ENCODE data around the gene FGD6.

FGD6 gene

DNA sequence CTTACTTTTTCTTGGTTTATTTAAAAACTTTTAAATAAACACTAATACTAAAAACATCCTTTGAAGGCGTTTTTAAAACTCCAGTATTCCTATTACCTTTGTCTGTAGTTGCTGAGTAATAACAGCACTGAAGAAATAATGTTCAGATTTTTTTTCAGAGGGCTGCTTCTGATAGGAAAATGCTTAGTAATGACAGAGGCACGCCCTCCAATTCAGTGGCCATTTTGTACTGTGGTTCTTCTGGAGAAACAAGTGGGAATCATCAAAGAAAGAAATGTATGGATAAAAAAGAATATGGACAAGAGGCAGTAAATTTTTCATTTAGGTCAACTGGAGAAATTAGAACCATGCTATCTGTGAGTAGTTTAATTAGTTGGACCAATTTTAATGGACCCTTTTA is 13.9 kb upstream of the FGD6 start:
- no peak for DNase-seq

DNA sequence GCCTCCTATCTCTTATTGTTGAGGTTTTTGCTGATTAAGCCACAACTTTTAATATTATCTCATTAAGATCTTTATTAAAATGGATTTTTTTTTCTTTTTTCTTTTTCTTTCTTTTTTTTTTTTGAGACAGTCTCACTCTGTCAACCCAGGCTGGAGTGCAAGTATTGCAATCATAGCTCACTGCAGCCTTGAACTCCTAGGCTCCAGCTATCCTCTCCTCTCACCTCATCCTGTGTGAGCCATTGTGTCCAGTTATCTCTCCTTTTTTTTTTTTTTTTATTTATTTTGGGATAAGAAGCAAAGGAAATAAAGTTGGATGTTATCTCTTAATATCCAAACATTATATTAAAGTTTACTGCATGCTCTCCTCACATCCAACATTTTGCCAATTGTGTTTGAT is 13.0 kb upstream of the FGD6 start:
- DNase-seq, result no peak

GRCh38 chr12:95229636-95230035 is 12.4 kb upstream of the FGD6 start:
- no peak for DNase-seq

DNA sequence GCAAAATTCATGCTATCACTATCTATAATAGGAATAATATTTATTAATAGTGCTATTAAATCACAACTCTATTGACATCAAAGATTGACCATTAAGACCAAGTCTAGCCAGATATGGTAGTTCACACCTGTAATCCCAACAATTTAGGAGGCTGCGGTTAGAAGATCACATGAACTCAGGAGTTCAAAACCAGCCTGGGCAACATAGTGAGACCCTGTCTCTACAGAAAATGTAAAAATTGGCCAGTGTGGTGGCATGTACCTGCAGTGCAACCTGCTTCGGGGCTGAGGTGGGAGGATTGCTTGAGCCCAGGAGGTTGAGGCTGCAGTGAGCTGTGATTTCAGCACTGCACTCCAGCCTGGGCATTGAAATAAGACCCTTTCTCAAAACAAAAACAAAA is 11.3 kb upstream of the FGD6 start:
- no peak for DNase-seq

DNA sequence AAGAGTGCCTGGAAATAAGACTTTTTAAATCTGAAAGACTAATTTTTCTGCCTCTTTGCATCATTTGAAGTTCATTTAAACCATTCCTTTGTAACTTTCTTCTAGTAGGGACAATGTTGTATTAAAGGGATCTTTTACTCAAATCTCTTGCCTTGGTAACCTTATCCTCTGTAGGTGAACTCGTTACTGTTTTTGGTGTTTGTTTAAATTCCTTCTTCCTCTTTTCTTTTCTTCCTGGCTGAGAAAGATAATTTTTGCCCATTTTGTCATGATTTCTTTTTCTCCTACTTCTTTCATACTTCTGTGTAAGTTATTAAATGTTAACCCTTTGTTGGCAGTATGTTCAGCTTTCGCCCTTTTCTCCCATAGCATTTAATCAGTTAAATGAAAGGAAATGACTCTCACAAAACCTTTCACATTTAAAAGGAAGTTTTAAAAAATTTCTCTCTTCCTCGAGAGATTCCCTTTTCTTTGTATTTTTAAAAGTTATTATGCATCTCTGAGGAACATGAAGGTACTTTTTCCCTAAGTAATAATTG is 10.6 kb upstream of the FGD6 start:
- DNase-seq, result no peak

DNA sequence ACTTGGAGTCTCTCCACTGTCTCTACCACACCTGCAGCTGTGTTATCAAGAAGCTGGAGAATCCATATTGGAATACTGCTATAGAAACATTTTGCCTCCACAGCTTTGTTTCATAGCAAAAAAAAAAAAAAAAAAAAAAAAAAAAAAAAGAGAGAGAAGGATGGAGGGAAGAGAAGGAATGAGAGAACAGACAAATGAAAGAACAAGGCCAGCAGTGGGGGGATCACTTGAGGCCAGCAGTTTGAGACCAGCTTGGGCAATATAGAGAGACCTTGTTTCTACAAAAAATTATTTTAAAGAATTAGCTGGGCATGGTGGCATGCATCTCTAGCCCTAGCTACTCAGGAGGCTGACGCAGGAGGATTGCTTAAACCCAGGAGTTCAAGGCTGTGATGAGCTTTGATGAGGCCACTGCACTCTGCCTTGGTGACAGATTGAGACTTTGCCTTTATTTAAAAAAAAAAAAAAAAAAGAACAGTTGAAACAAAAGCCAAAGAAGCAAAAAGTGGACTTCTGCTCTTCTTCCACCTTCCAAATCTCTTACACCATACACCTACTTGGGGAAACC is 8.5 kb upstream of the FGD6 start:
- DNase-seq, result no peak

- no peak for DNase-seq
Measured at GRCh38 chr12:95224202-95225170, 7.2 kb upstream of the FGD6 start.

DNA sequence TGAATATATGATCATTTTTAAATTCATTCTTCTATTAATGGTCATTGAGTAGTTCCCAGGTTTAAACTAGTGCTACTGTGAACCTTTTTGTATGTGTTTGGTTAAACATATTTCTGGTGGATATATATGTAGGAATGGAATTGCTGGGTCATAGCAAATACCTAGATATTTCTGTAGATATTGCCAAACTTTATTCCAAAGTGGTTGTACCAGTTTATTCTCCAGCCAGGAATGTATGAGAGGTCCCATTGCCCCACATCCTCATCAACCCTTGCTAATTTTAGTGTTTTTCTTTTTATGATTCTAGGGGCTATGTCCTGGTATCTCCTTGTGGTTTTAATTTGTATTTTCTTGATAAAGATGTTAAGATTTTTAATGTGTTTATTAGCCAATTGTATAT is 3.5 kb upstream of the FGD6 start:
- DNase-seq, result no peak

GRCh38 chr12:95220190-95220589 is 2.9 kb upstream of the FGD6 start:
- no peak for DNase-seq

- peak; percentile 84 for DNase-seq
Measured at GRCh38 chr12:95218150-95219133, 1.2 kb upstream of the FGD6 start.

GRCh38 chr12:95216711-95217376 is 423 bp downstream of the FGD6 start:
- peak; percentile 87 for DNase-seq

DNA sequence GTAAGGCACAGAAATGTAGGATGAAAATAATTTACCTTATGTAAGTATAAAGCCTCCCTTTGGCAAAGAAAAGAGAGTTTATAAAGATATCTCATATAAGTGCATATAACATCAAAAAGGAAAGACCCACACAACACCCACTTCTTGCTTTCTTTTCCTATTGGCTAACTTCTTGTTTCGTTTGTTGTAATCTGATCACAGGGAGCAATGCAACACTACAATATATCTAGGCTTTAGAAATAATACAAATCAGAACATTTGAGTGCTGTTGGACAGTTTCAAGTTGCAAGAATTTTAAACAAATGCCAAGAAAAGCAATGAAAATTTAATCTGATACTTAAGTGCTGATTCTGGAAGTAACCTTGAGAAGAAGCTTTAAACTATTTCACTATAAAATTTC is 1.3 kb downstream of the FGD6 start:
- peak; percentile 11 for DNase-seq

DNA sequence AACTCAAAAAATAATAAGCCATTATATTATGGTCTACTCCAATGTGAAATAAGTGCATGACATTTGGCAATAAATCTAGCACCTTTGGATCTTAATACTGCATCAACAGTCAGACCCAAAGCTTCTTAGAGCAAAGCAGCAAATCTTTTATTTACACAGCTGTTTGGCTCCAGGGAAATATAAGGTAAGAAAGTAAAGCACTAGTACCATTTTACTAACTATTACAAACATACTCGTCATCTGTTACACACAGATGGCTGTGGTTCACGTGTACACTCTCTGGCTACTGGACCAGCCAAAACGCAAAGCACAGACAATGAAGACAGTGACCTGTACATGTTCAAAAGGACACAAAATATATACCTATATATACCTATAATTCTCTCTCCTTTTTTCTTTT is 2.8 kb downstream of the FGD6 start:
- peak; percentile 8 for DNase-seq

DNA sequence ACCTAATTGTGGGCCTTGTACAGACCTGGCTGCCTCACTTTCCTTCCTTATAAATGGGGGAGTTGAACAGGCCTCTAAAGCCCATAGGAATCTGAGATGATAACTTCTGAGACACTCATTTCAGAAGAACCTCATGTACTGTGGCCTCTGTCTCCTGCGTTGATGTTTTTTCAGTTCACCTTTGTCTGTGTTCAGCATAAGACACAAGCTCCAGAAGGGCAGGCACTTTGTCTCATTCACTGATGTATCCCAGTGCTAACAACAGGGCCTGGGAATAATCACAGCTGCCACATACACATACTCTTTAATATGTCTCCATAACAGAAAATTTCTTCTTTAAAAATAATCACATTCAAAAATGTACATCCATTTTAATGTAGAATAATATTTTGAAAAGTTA is 3.3 kb downstream of the FGD6 start:
- no peak for DNase-seq

GRCh38 chr12:95213119-95213518 is 4.1 kb downstream of the FGD6 start:
- DNase-seq, result no peak

DNA sequence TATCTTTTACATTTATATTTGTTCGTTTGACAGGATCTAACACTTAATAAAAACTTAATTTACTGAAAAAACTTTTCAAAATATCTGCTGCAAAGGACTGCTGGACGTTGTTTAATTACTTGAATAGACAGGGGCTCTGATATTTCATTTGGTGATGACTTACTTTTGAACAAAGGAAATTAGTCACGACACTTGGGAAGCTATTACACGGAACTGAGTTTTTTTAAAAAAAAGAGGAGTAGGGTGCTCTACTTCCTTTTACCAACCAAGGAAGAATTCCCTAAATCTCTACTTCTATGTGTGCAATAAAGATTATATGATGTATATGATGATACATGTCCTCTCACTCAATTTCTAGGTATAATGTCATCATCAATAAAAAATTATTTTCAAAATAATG is 4.7 kb downstream of the FGD6 start:
- DNase-seq, result no peak

DNA sequence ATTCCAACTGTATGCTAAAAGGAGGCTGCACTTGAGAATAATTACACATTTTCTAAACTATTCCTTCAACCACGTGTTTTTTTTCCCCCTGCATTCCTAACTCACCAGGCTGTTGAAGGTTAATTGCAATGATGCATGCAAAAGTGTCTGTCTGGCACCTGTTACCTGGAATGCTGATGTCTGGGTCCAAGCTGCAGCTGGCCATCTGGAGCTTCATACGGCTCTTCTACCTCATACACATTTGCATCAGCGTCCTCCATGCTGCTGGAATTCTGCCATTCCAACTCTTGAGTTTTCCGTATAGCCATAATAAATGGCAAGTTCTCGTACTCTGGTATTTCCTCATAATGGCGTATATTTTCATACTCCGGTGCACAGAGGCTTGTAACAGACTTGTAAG is 8.6 kb downstream of the FGD6 start:
- peak; percentile 46 for DNase-seq

DNA sequence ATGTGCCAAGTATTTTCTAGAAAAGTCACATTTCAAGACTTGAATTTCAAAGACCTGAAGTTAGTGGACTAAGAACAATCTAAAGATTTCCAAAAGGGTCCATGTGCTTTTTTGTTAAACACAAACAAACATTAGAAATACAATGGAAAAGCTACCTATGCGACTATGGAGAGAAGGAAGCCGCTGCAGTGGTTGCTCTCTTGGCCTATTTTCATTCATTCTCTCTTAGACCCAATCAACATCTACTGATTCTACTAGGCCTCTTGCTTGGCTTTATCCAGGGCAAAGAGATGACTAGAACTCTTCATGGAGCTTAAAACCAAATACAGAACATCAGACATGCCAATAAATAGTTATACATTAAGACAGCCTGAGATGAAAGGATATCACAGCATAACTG is 9.9 kb downstream of the FGD6 start:
- no peak for DNase-seq

DNA sequence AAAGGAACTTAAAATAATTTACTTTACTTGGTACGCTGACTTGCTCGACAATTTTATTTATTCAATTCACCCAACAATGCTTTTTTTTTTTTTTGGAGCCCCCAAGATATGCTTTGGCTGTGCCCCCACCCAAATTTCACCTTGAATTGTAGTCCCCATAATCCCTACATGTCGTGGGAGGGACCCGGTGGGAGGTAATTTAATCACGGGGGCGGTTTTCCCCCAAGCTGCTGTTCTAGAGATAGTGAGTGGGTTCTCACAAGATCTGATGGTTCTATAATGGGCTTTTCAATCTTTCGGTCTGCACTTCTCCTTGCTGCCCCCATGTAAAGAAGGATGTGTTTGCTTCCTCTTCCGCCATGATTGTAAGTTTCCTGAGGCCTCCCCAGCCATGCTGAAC is 10.4 kb downstream of the FGD6 start:
- no peak for DNase-seq

DNA sequence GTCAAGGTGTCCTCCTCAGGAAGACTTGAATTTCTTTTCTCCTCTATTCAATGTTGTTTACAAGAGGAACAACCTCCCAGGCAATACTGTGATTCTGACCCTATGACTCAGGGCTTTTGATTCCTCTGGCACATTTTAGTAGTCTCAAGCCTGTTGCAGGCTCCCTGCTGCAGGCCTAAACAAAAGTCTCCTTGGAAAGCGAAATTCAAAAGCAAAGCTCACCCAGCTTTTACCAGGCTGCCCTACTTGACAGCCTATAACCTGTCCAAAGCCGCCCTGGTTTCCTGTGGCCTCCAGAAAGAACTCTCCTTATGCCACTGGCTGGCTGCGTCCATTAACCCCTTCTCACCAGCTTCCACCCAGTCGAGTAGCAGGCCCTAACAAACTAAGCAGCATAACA is 11.6 kb downstream of the FGD6 start:
- no peak for DNase-seq

GRCh38 chr12:95205016-95205624 is 12.1 kb downstream of the FGD6 start:
- DNase-seq, result no peak
